Measurements from ENCODE around the gene POU5F2. TPM values are rescaled to one million over a fixed set of nuclear protein-coding genes. Genes with fewer than 3 reads are reported as not detected.

Gene POU5F2, protein sequence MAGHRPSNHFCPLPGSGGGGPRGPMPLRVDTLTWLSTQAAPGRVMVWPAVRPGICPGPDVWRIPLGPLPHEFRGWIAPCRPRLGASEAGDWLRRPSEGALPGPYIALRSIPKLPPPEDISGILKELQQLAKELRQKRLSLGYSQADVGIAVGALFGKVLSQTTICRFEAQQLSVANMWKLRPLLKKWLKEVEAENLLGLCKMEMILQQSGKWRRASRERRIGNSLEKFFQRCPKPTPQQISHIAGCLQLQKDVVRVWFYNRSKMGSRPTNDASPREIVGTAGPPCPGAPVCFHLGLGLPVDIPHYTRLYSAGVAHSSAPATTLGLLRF
- 1 to 10 TPM in 1 of 2 experiments, under 1 TPM in 1; 0.73 to 1.0 TPM for total RNA-seq
- polyA plus RNA-seq (2013, experiment 1 of 2), result 0.11 TPM
- 0.18 TPM for polyA plus RNA-seq (2013, experiment 2 of 2)
- 0.28 to 21.8 (median 2.7) reads per million in 172 experiments for total RNA-seq

GRCh38 chr5:93741136-93741811 lies at the start of gene POU5F2:
TSS of gene POU5F2 (minus strand) at chr5:93741600. CDS start at chr5:93741563, 37 bp downstream.
- intact Hi-C loops (cut with DNase I, micrococcal nuclease), result no loop called here
- H3K36me3 Mint-ChIP-seq (ENCODE audit: low read depth), result peaks cover 78% of the 10 kb centered on the region

GRCh38 chr5:93790401-93790800 lies 49.0 kb upstream of the POU5F2 start:
- no peaks in the 10 kb centered on the region for H3K27me3 ChIP-seq (ENCODE audit: control insufficient read depth in 1 of 2, insufficient read depth in 2 of 2, low read length in 2 of 2)
- TF ChIP-seq, protein P1, sequence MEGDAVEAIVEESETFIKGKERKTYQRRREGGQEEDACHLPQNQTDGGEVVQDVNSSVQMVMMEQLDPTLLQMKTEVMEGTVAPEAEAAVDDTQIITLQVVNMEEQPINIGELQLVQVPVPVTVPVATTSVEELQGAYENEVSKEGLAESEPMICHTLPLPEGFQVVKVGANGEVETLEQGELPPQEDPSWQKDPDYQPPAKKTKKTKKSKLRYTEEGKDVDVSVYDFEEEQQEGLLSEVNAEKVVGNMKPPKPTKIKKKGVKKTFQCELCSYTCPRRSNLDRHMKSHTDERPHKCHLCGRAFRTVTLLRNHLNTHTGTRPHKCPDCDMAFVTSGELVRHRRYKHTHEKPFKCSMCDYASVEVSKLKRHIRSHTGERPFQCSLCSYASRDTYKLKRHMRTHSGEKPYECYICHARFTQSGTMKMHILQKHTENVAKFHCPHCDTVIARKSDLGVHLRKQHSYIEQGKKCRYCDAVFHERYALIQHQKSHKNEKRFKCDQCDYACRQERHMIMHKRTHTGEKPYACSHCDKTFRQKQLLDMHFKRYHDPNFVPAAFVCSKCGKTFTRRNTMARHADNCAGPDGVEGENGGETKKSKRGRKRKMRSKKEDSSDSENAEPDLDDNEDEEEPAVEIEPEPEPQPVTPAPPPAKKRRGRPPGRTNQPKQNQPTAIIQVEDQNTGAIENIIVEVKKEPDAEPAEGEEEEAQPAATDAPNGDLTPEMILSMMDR (IDR thresholded peaks at IDR 0.05), result no peak
- DNase-seq (no peak), ATAC-seq (ENCODE audit: poor library complexity) (no peak)
- ChIA-PET CTCF (no interaction called here), POLR2A (no interaction called here)
- H3K9me3 ChIP-seq (ENCODE audit: control insufficient read depth in 1 of 2, insufficient read depth in 1 of 2, low read length in 2 of 2), result peaks cover 0 to 4% of the 10 kb centered on the region in 2 experiments
- H3K27ac ChIP-seq (ENCODE audit: low read depth in 1 of 2, low read length in 2 of 2), result no peak overlapping the region
- peaks cover 3% of the 10 kb centered on the region for H3K36me3 ChIP-seq (ENCODE audit: insufficient read depth, low read length)
- Mint-ChIP-seq H3K36me3 (ENCODE audit: low read depth) (peaks cover 20% of the 10 kb centered on the region), H3K27me3 (no peaks in the 10 kb centered on the region), H3K4me3 (no peak overlapping the region), H3K4me1 (ENCODE audit: low read depth) (no peaks in the 10 kb centered on the region), H3K9me3 (no peaks in the 10 kb centered on the region), H3K27ac (no peak overlapping the region)
- intact Hi-C loops (cut with DNase I, micrococcal nuclease), result no loop called here
- H3K4me3 ChIP-seq (ENCODE audit: low read length), result no peak overlapping the region
- no peaks in the 10 kb centered on the region for H3K4me1 ChIP-seq (ENCODE audit: insufficient read depth, low read length)

More at GRCh38 chr5:93741136-93741811, at the start of gene POU5F2:
- Histone ChIP-seq H3K4me1 (ENCODE audit: insufficient read depth, low read length) (no peaks in the 10 kb centered on the region), H3K4me3 (ENCODE audit: low read length) (no peak within 1 kb of the TSS), H3K27me3 (ENCODE audit: control insufficient read depth in 1 of 2, insufficient read depth in 2 of 2, low read length in 2 of 2) (no peaks in the 10 kb centered on the region), H3K27ac (ENCODE audit: low read depth in 1 of 2, low read length in 2 of 2) (no peak within 1 kb of the TSS), H3K36me3 (ENCODE audit: insufficient read depth, low read length) (peaks cover 15% of the 10 kb centered on the region), H3K9me3 (ENCODE audit: control insufficient read depth in 1 of 2, insufficient read depth in 1 of 2, low read length in 2 of 2) (peaks cover 0 to 14% of the 10 kb centered on the region in 2 experiments)
- ChIA-PET POLR2A (no interaction called here), CTCF (no interaction called here)
- DNase-seq, result peak in 1 of 14 experiments; percentile 8
- Mint-ChIP-seq H3K4me3 (no peak within 1 kb of the TSS), H3K27ac (no peak within 1 kb of the TSS), H3K9me3 (peaks cover 8% of the 10 kb centered on the region), H3K4me1 (ENCODE audit: low read depth) (no peaks in the 10 kb centered on the region), H3K27me3 (no peaks in the 10 kb centered on the region)
- ATAC-seq (ENCODE audit: poor library complexity), result no peak
- TF ChIP-seq, protein P1 (IDR thresholded peaks at IDR 0.05), result no peak

DNA sequence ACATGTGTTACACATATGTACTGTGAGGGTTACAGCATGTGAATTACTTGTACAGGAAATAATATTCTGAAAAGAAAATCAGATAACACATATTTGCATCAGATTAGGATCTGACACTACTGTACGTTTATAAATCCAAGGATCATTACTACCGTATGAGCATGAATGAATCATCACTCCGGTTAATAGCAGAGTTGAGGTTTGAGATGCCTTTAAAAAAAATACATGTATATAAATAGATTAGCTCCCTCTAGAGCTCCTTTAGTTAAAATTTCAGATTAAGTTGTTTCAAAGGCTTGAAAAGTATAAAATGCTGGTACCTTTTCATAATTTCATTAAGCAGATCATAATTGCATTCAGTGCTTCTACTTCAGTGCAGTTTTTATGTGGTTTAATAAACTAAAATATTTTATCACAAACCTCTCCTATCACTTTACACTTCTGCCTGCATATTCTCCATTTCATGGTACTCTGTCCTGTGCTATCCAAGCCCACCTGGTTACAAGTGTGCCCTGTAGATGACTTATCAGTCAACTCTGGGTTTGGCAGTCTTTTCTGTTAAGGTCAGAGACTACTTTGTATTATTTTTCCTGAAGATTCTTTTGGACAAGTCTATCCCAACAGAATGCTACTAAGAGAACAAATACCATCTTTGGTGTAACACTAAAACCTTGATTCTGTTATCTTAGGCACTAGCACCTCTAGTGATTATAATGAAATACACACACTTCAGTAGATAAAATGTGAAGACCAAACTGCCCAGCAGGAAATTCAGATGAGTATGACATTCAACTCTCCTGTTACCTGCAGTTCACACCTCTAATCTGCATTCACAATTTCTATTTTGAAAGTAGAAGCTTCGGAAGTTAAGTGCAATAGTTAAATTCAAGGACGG lies 48.0 kb upstream of the POU5F2 start:
- no peak for ATAC-seq (ENCODE audit: poor library complexity)

More for the DNA sequence above, 48.0 kb upstream of the POU5F2 start:
- ChIA-PET CTCF (interaction anchor here (1.8 kb wide), 1 partner anchor 12 kb away, joined by 4 read pairs; no protein-coding TSS in a partner anchor), POLR2A (no interaction called here)
- H3K4me3 Mint-ChIP-seq, result no peak overlapping the region
- no peak overlapping the region for H3K27ac Mint-ChIP-seq
- H3K36me3 Mint-ChIP-seq (ENCODE audit: low read depth), result peaks cover 14% of the 10 kb centered on the region
- TF ChIP-seq, protein P1 (IDR thresholded peaks at IDR 0.05), result no peak
- no peaks in the 10 kb centered on the region for H3K9me3 Mint-ChIP-seq
- no peaks in the 10 kb centered on the region for H3K9me3 ChIP-seq (ENCODE audit: control insufficient read depth in 1 of 2, insufficient read depth in 1 of 2, low read length in 2 of 2)
- H3K27me3 Mint-ChIP-seq, result no peaks in the 10 kb centered on the region
- H3K4me1 ChIP-seq (ENCODE audit: insufficient read depth, low read length), result no peaks in the 10 kb centered on the region
- H3K27me3 ChIP-seq (ENCODE audit: control insufficient read depth in 1 of 2, insufficient read depth in 2 of 2, low read length in 2 of 2), result no peaks in the 10 kb centered on the region
- no peak overlapping the region for H3K27ac ChIP-seq (ENCODE audit: low read depth in 1 of 2, low read length in 2 of 2)
- DNase-seq, result no peak
- H3K4me3 ChIP-seq (ENCODE audit: low read length), result no peak overlapping the region
- no peaks in the 10 kb centered on the region for H3K4me1 Mint-ChIP-seq (ENCODE audit: low read depth)
- intact Hi-C loops (cut with DNase I, micrococcal nuclease), result no loop called here
- no peaks in the 10 kb centered on the region for H3K36me3 ChIP-seq (ENCODE audit: insufficient read depth, low read length)

All from CD4-positive, alpha-beta T cell (primary cell).